NCI-H524 treated with DMSO at 0.1 percent for 48 hours (cell line): ENCODE results near the gene ZNF580.

Experiments used
- DNase-seq: peaks from one replicate; lab custom pipeline; 2025; lab: John Stamatoyannopoulos, UW

ZNF580 gene, protein sequence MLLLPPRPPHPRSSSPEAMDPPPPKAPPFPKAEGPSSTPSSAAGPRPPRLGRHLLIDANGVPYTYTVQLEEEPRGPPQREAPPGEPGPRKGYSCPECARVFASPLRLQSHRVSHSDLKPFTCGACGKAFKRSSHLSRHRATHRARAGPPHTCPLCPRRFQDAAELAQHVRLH

GRCh38 chr19:55640577-55641425 lies at the start of gene ZNF580:
ZNF580 (plus strand) TSS chr19:55641002; CDS start chr19:55642509, 1,507 bp downstream.
- DNase-seq, result no peak

DNA sequence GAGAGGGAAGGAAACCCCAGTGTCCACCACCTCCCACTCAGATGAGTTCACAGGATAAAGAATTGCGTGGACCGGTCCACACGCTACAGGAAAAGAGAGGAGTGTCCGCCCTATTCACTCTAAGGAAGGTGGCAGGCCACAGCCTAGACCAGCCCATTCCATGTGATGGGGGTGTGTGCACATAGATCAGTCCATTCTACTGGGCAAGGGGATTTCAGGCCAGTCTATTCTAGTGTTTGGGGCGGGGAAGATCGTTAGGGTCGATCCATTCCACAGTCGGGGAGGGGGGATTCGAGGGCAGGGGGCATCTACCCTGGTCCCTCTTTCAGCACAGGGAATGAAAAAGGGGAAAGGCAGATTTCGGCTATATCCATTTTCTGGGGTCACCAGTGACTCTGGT lies 49.2 kb upstream of the ZNF580 start:
- no peak for DNase-seq

DNA sequence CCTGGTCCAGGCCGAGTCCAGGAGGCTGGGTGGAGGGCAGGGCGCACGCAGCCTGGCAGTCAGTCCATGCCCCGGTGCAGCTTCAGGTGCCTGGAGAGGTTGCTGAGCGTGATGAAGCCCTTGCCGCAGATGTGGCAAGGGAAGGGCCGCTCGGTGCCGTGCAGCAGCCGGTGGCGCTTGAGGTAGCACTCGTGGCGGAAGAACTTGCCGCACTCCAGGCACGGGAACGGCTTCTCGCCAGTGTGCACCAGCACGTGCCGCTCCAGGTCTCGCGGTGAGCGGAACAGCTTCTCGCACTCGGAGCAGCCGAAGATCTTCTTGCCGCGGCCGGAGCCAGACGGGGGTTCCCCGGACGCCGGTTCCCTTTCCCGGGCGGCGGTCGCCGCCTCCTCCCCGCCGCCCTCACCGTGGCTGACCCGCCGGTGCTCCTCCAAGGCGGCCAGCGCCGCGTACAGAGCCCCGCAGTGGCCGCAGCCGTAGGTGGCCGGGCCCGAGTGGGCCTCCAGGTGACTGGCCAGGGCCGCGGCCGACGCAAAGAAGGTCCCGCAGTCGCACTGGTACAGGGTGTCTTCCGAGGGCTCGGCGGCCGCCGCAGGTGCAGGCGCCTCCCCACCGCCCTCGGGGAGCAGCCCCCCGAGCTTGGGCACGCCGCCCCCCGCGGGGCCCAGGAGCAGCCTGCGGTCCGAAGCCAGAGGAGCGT lies 48.3 kb upstream of the ZNF580 start:
- no peak for DNase-seq

DNA sequence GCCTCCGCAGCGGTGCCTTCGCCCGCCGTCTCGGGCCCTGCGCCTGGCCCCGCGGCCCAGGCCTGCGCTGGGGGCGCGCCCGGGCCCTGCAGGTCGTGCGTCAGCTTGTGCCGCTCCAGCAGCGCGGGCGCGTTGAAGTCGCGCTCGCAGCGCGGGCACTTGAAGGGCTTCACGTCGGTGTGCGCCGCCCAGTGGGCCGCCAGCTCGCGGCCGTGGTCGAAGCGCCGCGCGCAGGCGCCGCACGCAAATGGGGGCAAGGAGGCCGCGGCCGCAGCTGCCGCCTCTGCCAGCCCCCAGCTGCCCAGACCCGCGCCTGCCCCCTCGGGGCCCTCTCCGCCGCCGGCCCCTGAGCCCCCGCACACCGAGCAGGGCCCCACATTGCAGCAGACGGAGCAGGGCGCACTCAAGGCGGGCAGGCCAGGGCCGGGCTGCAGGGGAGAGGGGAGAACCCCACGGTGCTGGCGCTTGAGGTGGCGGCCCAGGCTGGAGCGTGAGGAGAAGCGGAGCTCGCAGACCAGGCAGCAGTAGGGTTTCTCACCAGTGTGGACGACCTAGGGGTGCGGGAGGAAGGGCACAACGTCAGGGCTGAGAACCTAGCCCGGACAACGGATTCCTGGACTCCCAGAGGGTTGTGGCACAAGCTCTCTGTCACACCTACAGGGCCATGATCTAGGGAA lies 47.6 kb upstream of the ZNF580 start:
- no peak for DNase-seq

- no peak for DNase-seq
These were observed 45.7 kb upstream of the ZNF580 start for GRCh38 chr19:55594996-55595545.

- no peak for DNase-seq
These were observed 44.5 kb upstream of the ZNF580 start for GRCh38 chr19:55596304-55596703.

DNA sequence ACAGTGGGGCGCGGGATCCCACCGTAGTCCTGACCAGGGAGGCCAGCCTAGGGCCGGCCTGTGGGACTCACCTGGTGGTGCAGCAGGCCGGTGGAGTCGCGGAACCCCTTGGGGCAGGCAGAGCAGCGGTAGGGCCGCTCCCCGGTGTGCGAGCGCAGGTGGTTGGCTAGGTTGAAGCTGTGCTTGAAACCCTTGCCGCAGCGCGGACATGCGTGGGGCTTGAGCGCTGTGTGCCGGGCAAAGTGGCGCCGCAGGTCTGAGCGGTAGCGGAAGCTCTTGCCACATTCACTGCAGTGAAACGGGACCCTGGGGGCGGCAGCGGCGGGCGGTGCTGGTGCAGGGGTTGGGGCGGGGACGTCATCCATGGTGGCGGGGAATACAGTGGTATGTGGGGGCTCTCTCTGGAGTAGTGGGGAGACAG lies 43.3 kb upstream of the ZNF580 start:
- no peak for DNase-seq

DNA sequence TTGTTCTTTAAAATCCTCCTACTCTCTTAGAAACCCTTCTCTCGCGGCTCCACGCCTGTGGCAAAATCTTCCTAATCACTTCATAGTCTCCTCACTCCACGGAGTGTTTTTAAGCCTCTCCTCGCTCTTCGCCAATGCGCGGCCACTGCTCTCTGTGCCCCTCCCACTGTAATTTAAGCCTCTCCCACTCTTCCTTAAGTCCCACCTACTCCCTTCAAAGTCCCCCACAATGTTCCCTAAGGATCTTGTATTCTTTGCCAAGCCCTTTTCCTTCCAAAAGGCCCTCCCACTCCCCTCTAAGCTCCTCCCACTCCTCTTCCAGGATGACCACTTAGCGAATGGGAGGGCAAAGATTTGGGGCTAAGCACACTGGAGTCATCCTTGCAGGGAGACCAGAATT lies 42.8 kb upstream of the ZNF580 start:
- DNase-seq, result no peak

DNA sequence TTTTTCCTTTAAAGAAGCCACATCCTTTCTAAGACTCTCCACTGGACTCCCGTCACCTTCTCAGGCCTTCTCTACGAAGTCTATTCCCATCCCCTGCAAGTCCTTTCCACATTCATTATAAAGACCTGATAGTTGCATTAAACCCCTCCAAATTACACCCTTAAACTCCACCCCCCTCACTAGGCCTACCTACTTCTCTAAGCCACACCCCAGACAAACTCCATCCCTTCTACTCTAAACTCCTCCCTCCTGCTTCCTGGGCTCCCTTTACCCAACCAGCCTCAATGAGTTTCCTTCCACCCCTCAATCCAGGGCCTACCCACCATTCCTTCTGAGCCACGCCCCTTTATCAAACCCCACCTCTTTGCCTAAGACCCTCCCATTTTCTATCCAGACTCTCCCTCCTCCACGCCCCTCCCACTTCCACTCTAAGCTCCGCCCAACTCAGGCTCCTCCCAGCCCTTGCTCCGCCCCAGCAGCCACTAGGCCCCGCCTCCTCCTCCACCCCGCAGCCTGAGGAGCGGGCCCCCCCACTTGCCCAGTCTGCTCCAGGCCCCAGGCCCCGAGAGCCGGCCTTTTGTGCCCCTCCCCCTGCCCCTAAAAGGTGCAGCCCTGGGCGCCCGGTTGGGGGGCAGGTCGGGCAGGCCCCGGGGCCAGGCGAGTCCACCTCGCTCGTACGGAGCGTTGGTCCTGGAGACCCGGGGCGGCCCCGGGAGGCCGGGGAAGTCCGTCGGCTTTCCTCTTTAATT lies 41.9 kb upstream of the ZNF580 start:
- DNase-seq, result peak; percentile 53

GRCh38 chr19:55599468-55599841 lies 41.3 kb upstream of the ZNF580 start, which contains the start of gene FIZ1:
FIZ1 (minus strand) TSS chr19:55599517; CDS start chr19:55597865, 1,652 bp downstream.
- peak; percentile 95 for DNase-seq

DNA sequence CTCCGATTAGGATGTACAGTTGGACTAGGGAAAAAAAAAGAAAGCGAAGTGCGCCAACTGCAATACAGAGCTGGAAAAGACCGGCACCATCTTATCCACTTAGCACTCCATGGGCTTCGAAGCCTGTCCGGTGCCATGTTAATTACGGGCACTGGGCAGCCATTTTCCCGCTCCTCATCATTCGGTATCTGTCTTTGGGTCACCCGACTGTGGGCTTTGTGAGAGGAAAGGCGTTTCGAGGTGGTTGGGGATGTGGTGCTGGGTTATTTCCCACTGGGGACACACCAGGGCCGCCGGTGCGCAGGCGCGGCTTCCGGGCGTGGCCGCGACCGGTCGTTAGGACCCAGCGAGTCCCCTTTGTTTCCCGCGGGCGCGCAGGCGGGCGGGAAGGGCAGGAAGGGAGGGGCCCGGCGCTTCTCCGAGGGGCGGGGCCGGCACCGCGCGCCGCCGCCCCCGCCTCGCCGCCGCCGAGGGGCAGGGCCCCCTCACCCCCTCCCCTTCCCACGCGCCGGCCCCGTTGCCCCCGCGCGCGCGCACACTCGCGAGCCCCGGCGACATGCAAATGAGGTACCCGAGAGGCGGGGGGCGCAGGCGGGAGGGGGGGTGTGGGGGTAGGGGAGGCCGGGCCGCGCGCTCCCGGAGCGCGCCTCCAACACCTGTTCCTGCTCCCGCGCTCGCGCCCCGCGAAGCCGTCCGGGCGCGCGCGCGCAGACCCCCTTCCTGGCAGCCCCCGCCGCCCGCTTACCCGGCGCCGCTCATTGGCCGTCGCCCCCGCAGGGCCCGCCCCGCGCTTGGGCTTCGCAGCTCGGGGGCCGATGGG lies 40.8 kb upstream of the ZNF580 start, which contains the start of gene ZNF524:
ZNF524 (plus strand) TSS at position 447 of the 820 bp plus-strand sequence. CDS start 1,825 bp downstream, outside the sequence.
- DNase-seq, result peak; percentile 90

DNA sequence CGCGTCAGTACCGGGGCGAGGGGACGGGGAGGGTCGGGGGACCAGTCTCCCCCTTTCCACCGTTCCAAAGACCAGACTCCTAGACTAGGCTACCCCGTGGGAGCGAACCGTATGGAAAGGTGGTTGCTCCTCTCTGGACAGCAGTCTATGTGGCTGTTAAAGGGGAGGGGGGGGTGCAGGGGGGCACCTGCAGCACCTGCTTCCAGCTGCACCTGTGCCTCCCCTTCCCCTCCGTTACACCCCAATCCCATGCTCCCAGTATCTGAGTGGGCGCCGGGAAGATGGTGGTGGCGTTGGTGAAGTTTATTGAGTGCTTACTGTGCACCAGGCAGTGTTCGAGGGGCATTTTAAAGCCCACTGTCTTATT lies 40.2 kb upstream of the ZNF580 start:
- no peak for DNase-seq

DNA sequence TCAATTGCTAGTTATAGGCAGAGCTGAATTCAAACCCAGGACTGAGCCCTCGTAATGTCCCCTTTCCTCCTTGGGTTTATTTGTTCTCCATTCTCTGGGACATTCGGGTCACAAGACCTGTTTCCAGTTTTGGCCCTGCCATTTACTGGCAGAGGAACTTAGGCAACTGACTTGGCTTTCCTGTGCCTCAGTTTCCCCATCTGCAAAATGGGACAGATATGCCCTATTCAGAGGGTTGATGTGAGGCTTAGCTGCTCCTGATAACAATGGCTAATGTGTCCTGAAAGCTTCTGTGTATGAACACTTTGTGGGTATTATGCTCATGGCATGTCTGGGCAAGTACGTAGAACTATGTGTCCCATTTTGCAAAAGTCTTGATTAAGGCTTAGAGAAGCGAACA lies 39.7 kb upstream of the ZNF580 start:
- DNase-seq, result no peak

GRCh38 chr19:55602104-55603001 lies 38.4 kb upstream of the ZNF580 start:
- no peak for DNase-seq

- no peak for DNase-seq
These were observed 37.7 kb upstream of the ZNF580 start for GRCh38 chr19:55603115-55603514.

- DNase-seq, result no peak
These were observed 37.1 kb upstream of the ZNF580 start for GRCh38 chr19:55603581-55604292.

- DNase-seq, result peak; percentile 91
These were observed 35.6 kb upstream of the ZNF580 start for GRCh38 chr19:55605207-55605636.

GRCh38 chr19:55605637-55606470 lies 34.9 kb upstream of the ZNF580 start, which contains the start of gene ZNF865:
ZNF865 (plus strand) TSS chr19:55605647; CDS start chr19:55613619, 7,972 bp downstream.
- DNase-seq, result peak; percentile 41
